ENCODE data around the gene NUDT21. TPM values are rescaled to one million over a fixed set of nuclear protein-coding genes. Genes with fewer than 3 reads are reported as not detected.
"Not testable (repeated sequence)": the region's sequence is repeated elsewhere in the genome, so short reads cannot be mapped to it uniquely, and the experiment has no call there.

The NUDT21 gene
- total RNA-seq, 4 donors from 2014 or later, result 26.1 to 43.6 (median 34.2) TPM

DNA sequence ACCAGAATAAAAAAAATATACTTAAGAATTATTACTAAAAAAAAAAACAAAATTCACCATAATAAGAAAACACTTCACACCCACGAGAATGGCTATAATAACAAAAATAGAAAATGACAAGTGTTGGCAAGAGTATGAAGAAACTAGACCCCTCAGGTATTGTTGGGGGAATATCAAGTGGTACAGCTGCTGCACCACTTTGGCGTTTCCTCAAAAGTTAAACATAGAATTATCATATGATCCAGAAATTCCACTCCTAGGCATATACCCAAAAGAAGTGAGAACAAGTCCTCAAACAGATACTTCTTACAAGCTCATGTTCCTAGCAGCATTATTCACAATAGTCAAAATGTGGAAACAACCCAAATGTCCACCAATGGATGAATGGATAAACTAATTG, 52.1 kb downstream of the NUDT21 start:
- Histone ChIP-seq H3K4me3 (no peak overlapping the region), H3K27ac (no peak overlapping the region), H3K36me3 (peaks cover 0 to 58% (median 0%) of the 10 kb centered on the region in 3 donors), H3K27me3 (no peaks in the 10 kb centered on the region), H3K9me3 (no peaks in the 10 kb centered on the region), H3K4me1 (no peaks in the 10 kb centered on the region)
- DNase-seq, result no peak
- no peak for TF ChIP-seq POLR2A (IDR thresholded peaks at IDR 0.05)
- TF ChIP-seq, protein P1, sequence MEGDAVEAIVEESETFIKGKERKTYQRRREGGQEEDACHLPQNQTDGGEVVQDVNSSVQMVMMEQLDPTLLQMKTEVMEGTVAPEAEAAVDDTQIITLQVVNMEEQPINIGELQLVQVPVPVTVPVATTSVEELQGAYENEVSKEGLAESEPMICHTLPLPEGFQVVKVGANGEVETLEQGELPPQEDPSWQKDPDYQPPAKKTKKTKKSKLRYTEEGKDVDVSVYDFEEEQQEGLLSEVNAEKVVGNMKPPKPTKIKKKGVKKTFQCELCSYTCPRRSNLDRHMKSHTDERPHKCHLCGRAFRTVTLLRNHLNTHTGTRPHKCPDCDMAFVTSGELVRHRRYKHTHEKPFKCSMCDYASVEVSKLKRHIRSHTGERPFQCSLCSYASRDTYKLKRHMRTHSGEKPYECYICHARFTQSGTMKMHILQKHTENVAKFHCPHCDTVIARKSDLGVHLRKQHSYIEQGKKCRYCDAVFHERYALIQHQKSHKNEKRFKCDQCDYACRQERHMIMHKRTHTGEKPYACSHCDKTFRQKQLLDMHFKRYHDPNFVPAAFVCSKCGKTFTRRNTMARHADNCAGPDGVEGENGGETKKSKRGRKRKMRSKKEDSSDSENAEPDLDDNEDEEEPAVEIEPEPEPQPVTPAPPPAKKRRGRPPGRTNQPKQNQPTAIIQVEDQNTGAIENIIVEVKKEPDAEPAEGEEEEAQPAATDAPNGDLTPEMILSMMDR (IDR thresholded peaks at IDR 0.05), result no peak

DNA sequence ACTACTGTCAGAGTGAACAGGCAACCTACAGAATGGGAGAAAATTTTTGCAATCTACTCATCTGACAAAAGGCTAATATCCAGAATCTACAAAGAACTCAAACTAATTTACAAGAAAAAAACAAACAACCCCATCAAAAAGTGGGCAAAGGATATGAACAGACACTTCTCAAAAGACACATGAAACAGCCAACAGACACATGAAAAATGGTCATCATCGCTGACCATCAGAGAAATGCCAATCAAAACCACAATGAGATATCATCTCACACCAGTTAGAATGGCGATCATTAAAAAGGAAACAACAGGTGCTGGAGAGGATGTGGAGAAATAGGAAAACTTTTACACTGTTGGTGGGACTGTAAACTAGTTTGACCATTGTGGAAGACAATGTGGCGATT, 54.4 kb downstream of the NUDT21 start:
- H3K27me3 ChIP-seq, H3K4me3 ChIP-seq, H3K27ac ChIP-seq, H3K9me3 ChIP-seq, DNase-seq, H3K4me1 ChIP-seq: not testable (repeated sequence)
- peaks cover 0 to 39% (median 0%) of the 10 kb centered on the region in 3 donors for H3K36me3 ChIP-seq

DNA sequence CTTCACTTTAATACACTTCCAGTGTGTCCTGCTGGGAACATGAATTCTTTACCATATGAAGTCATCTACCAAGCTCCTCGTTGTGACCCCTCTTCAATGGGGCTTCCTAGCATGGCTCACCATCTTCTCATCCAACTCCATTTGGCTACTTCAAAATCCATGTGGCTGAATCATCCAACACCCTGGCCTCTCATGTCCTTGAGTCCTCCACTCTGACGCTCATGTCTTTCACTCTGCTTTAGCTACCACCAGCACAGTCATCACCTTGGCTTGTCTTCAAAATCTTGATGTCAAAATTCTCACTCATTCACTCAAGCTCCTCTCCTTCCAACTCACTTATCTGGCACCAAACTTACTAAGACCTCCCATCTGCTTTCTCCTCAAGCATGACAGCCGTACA, 61.6 kb downstream of the NUDT21 start:
- Histone ChIP-seq H3K9me3 (no peaks in the 10 kb centered on the region), H3K4me3 (no peak overlapping the region), H3K36me3 (peaks cover 0 to 63% (median 0%) of the 10 kb centered on the region in 3 donors), H3K27me3 (no peaks in the 10 kb centered on the region), H3K27ac (no peak overlapping the region), H3K4me1 (no peaks in the 10 kb centered on the region)
- no peak for TF ChIP-seq POLR2A (IDR thresholded peaks at IDR 0.05)
- TF ChIP-seq, protein P1 (IDR thresholded peaks at IDR 0.05), result no peak
- DNase-seq, result no peak

DNA sequence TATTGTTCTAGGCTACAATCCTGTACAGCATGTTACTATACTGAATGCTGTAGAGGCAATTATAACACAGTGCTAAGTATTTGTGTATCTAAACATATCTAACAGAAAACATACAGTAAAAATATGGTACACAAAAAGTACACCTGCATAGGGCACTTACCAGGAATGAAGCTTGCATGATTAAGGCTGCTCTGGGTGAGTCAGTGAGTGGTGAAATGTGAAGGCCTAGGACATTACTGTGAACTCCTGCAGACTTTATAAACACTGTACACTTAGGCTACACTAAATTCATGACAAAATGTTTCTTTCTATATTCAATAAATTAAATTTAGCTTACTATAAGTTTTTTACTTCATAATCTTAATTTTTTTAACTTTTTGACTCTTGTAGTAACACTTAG, 62.9 kb downstream of the NUDT21 start:
- peaks cover 0 to 75% (median 0%) of the 10 kb centered on the region in 3 donors for H3K36me3 ChIP-seq
- no peaks in the 10 kb centered on the region for H3K9me3 ChIP-seq

DNA sequence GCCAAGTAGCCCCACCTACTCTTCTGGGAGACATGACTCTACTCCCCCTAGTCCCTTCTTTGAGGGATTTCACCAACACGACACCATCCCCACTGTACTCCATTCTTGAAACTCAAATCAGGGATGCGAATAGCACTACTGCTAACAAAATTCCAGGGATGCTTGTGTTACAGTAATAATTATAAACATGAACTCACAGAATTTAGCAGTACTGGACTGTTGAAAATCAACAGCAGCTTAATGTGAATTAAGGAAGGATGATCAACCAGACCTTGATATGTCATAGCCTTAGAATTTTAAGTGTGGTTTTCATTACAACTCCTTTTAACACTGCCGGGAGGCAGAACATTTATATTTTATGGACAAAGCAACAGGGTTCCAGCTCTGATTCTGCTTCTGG, 63.7 kb downstream of the NUDT21 start:
- Histone ChIP-seq H3K36me3 (peaks cover 0 to 83% (median 0%) of the 10 kb centered on the region in 3 donors), H3K4me1 (no peaks in the 10 kb centered on the region), H3K9me3 (no peaks in the 10 kb centered on the region), H3K27me3 (no peaks in the 10 kb centered on the region), H3K4me3 (no peak overlapping the region), H3K27ac (no peak overlapping the region)
- TF ChIP-seq, protein P1 (IDR thresholded peaks at IDR 0.05), result no peak
- no peak for TF ChIP-seq POLR2A (IDR thresholded peaks at IDR 0.05)
- DNase-seq, result no peak

More for the DNA sequence above, 62.9 kb downstream of the NUDT21 start:
- H3K4me1 ChIP-seq, result no peaks in the 10 kb centered on the region
- DNase-seq, result no peak
- H3K27ac ChIP-seq, result no peak overlapping the region
- TF ChIP-seq POLR2A (IDR thresholded peaks at IDR 0.05), result no peak
- H3K27me3 ChIP-seq, result no peaks in the 10 kb centered on the region
- no peak overlapping the region for H3K4me3 ChIP-seq

DNA sequence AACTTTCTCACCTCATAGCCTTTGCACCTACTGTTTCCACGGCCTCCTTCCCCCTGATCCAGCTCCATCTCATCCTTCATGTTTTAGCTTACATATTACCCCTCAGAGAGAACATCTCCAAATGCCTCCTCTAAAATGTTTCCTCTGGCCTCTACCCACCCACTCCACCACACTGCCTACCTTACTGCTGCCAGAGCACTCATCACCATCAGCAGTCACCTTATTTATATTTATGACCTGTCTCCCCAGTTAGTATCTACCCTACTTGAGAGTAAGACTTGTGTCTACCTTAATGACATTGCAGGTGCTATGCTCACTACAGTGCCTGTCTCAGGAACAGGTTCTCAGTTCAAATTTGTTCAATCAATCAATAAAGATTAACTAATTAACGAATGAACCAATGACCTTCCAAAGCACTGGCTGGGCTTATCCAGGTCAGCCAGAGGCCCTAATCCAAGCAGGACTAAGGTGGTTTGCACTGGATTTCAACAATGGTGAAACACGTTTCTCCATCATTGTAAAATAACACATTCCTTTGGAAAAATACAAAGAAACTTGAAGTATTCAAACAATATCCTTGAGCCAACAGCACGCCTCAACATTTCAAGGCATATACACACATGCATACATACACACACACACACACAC, 66.9 kb downstream of the NUDT21 start:
- H3K27me3 ChIP-seq, result no peaks in the 10 kb centered on the region
- no peaks in the 10 kb centered on the region for H3K4me1 ChIP-seq
- peaks cover 0 to 96% (median 3%) of the 10 kb centered on the region in 3 donors for H3K36me3 ChIP-seq
- DNase-seq, result no peak
- TF ChIP-seq POLR2A (IDR thresholded peaks at IDR 0.05), result no peak
- TF ChIP-seq, protein P1 (IDR thresholded peaks at IDR 0.05), result no peak
- H3K9me3 ChIP-seq, result peaks cover 0 to 9% (median 2%) of the 10 kb centered on the region in 4 donors
- H3K27ac ChIP-seq, result no peak overlapping the region
- H3K4me3 ChIP-seq, result no peak overlapping the region
